ENCODE results near the gene TBC1D28.
"Not testable (repeated sequence)": the region's sequence is repeated elsewhere in the genome, so short reads cannot be mapped to it uniquely, and the experiment has no call there.

The TBC1D28 gene

GRCh38 chr17:18593138-18593537 is 51.1 kb downstream of the TBC1D28 start:
- not testable (repeated sequence) for DNase-seq

Data from NCI-H510A (cell line).